Activated CD8-positive, alpha-beta T cell treated with anti-CD3 and anti-CD28 coated beads, Interleukin-2, amount 10 ng/mL, durations not matched to agents 7 days and 5 days (primary cell): ENCODE measurements around the gene OR51A2. TPM values are rescaled to one million over a fixed set of nuclear protein-coding genes. Genes with fewer than 3 reads are reported as not detected.
"Not testable (repeated sequence)": the region's sequence is repeated elsewhere in the genome, so short reads cannot be mapped to it uniquely, and the experiment has no call there.

Source experiments
- ATAC-seq: fragments of 150-1000 bp; cut with Tn5 transposase; one replicate; pipeline ENCODE4 v1.10.0; 2021; ENCODE audit warnings: moderate library complexity
- CTCF ChIA-PET: fragments of 350-600 bp; sonication (Branson Sonifier 250); formaldehyde crosslinking; loops from one replicate; lab custom pipeline; 2021; ENCODE audit warnings: antibody characterized with exemption; lab: Charles Lee
- POLR2A ChIA-PET: fragments of 350-600 bp; sonication (Branson Sonifier 250); formaldehyde crosslinking; loops from one replicate; lab custom pipeline; 2021; ENCODE audit warnings: antibody characterized with exemption; lab: Charles Lee
- DNase-seq: peaks from one replicate; pipeline ENCODE4 v3.0.0-alpha.2; 2020
- H3K27ac Mint-ChIP-seq: one replicate; pipeline ENCODE4 v1.8.0; 2021; ENCODE audit warnings: mild to moderate bottlenecking, mixed read lengths
- H3K27me3 Mint-ChIP-seq: one replicate; pipeline ENCODE4 v1.8.0; 2021; ENCODE audit warnings: low read depth, mixed read lengths
- H3K36me3 Mint-ChIP-seq: one replicate; pipeline ENCODE4 v1.8.0; 2021; ENCODE audit warnings: low read depth, mixed read lengths
- H3K4me1 Mint-ChIP-seq: one replicate; pipeline ENCODE4 v1.8.0; 2021; ENCODE audit warnings: low read depth, mixed read lengths
- H3K4me3 Mint-ChIP-seq: one replicate; pipeline ENCODE4 v1.8.0; 2021; ENCODE audit warnings: mild to moderate bottlenecking, mixed read lengths
- H3K9me3 Mint-ChIP-seq: one replicate; pipeline ENCODE4 v1.8.0; 2022; ENCODE audit warnings: mixed read lengths; ENCODE audit not compliant: insufficient read depth
- total RNA-seq, 2 experiments: library from RNA; stranded (reverse); gene quantifications; one replicate each; pipeline ENCODE4 v1.2.3, GENCODE V29; 2021

Gene OR51A2, protein sequence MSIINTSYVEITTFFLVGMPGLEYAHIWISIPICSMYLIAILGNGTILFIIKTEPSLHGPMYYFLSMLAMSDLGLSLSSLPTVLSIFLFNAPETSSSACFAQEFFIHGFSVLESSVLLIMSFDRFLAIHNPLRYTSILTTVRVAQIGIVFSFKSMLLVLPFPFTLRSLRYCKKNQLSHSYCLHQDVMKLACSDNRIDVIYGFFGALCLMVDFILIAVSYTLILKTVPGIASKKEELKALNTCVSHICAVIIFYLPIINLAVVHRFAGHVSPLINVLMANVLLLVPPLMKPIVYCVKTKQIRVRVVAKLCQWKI
- not detected for total RNA-seq

DNA sequence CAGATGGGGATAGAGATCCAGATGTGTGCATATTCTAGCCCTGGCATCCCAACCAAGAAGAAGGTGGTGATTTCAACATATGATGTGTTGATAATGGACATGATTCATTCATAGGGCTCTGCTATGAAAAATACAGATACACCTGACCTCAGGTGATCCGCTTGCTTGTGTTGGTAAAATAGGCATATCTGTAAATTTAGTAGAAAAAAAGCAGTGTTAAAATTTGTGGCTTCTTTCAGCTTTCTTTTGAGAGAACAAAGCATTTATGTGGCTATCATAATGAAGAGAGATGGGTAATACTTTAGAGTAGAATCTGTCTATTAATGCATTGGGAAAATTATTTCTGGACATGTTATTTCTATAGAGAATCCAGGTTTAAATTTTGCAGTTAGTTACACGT, at the start of gene OR51A2:
TSS of gene OR51A2 (minus strand) at position 101 of the 400 bp plus-strand sequence. CDS start at position 101, 0 bp downstream.
- H3K4me3 Mint-ChIP-seq, CTCF ChIA-PET, ATAC-seq, POLR2A ChIA-PET, H3K4me1 Mint-ChIP-seq, H3K9me3 Mint-ChIP-seq, DNase-seq, H3K36me3 Mint-ChIP-seq, H3K27ac Mint-ChIP-seq, H3K27me3 Mint-ChIP-seq: not testable (repeated sequence)

GRCh38 chr11:5004424-5005274, 49.1 kb upstream of the OR51A2 start:
- no peak overlapping the region for H3K4me3 Mint-ChIP-seq
- no peak overlapping the region for H3K27ac Mint-ChIP-seq
- DNase-seq, result peak; percentile 32
- no peaks in the 10 kb centered on the region for H3K36me3 Mint-ChIP-seq
- POLR2A ChIA-PET, result no interaction called here
- no peak for ATAC-seq
- H3K27me3 Mint-ChIP-seq, result no peaks in the 10 kb centered on the region
- CTCF ChIA-PET, result interaction anchor here (0.7 kb wide), 1 partner anchor 369 kb away, joined by 3 read pairs; no protein-coding TSS in a partner anchor
- no peaks in the 10 kb centered on the region for H3K9me3 Mint-ChIP-seq
- H3K4me1 Mint-ChIP-seq, result no peaks in the 10 kb centered on the region

DNA sequence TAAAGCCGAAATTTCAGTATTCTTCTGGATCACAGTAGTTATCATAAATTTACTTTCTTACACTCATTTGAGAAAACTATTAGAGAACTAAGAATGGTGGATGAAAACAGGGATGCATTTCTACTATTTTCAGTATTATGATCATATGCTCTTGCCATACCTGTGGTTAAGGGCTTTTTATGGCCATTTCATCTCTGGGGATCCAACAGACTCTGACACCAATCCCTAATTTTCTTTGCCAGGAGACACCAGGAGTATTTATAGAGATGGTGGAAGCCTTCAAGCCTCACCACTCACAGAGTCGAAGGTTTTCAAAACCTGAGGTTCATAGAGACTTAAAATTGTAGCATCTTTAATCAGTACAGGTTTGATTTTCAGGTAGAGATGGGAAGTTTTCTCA, 39.0 kb upstream of the OR51A2 start, which contains the start of gene OR51L1:
TSS of gene OR51L1 (plus strand) at position 301 of the 400 bp plus-strand sequence. CDS start 4,132 bp downstream, outside the sequence.
- DNase-seq, result no peak
- no peak within 1 kb of the TSS for H3K4me3 Mint-ChIP-seq
- H3K27ac Mint-ChIP-seq, result no peak within 1 kb of the TSS
- ChIA-PET POLR2A (no interaction called here), CTCF (no interaction called here)
- H3K36me3 Mint-ChIP-seq, result no peaks in the 10 kb centered on the region
- no peaks in the 10 kb centered on the region for H3K27me3 Mint-ChIP-seq
- ATAC-seq, result no peak
- no peaks in the 10 kb centered on the region for H3K9me3 Mint-ChIP-seq
- no peaks in the 10 kb centered on the region for H3K4me1 Mint-ChIP-seq

- DNase-seq (no peak), ATAC-seq (no peak)
- ChIA-PET POLR2A (no interaction called here), CTCF (no interaction called here)
- Mint-ChIP-seq H3K9me3 (no peaks in the 10 kb centered on the region), H3K27ac (no peak overlapping the region), H3K27me3 (no peaks in the 10 kb centered on the region), H3K4me1 (no peaks in the 10 kb centered on the region), H3K4me3 (no peak overlapping the region), H3K36me3 (no peaks in the 10 kb centered on the region)
Measured at GRCh38 chr11:4991060-4991459, 35.5 kb upstream of the OR51A2 start.

DNA sequence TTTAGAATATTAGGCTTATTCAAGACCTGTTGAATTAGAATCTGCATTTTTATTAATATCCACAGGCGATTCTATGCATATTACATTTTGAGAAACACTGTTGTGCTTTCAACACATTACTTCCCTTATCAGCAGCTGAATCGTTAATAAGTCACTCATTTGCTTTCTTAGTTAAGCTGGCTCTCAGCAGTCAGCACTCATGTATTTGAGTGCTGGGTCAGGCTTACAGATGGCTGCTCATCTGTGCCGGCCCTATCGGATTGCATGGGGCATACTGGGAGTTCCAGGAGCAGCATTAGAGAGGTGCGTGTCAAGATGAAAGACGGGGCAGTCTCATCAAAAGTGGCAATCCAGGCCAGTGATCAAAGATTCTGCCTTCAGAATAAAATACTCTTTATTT, 28.3 kb upstream of the OR51A2 start:
- Mint-ChIP-seq H3K4me1 (no peaks in the 10 kb centered on the region), H3K27me3 (no peaks in the 10 kb centered on the region), H3K9me3 (no peaks in the 10 kb centered on the region), H3K27ac (no peak overlapping the region), H3K36me3 (no peaks in the 10 kb centered on the region), H3K4me3 (no peak overlapping the region)
- DNase-seq (no peak), ATAC-seq (no peak)
- ChIA-PET POLR2A (no interaction called here), CTCF (no interaction called here)

- no peak overlapping the region for H3K4me3 Mint-ChIP-seq
- H3K4me1 Mint-ChIP-seq, result no peaks in the 10 kb centered on the region
- CTCF ChIA-PET, result no interaction called here
- POLR2A ChIA-PET, result no interaction called here
- H3K36me3 Mint-ChIP-seq, result no peaks in the 10 kb centered on the region
- H3K27ac Mint-ChIP-seq, result no peak overlapping the region
- DNase-seq, result no peak
- H3K27me3 Mint-ChIP-seq, result no peaks in the 10 kb centered on the region
- H3K9me3 Mint-ChIP-seq, result no peaks in the 10 kb centered on the region
- ATAC-seq, result no peak
Measured at GRCh38 chr11:4982678-4983077, 27.2 kb upstream of the OR51A2 start.

- no peak for DNase-seq
- H3K4me3 Mint-ChIP-seq, result no peak overlapping the region
- no peak overlapping the region for H3K27ac Mint-ChIP-seq
- CTCF ChIA-PET, result no interaction called here
- ATAC-seq, result no peak
- no peaks in the 10 kb centered on the region for H3K4me1 Mint-ChIP-seq
- POLR2A ChIA-PET, result no interaction called here
- H3K36me3 Mint-ChIP-seq, result no peaks in the 10 kb centered on the region
- no peaks in the 10 kb centered on the region for H3K27me3 Mint-ChIP-seq
- no peaks in the 10 kb centered on the region for H3K9me3 Mint-ChIP-seq
Measured at GRCh38 chr11:4979036-4979435, 23.5 kb upstream of the OR51A2 start.

- POLR2A ChIA-PET, result no interaction called here
- CTCF ChIA-PET, result no interaction called here
- DNase-seq, result no peak
Measured at GRCh38 chr11:4975436-4975835, 19.9 kb upstream of the OR51A2 start.

DNA sequence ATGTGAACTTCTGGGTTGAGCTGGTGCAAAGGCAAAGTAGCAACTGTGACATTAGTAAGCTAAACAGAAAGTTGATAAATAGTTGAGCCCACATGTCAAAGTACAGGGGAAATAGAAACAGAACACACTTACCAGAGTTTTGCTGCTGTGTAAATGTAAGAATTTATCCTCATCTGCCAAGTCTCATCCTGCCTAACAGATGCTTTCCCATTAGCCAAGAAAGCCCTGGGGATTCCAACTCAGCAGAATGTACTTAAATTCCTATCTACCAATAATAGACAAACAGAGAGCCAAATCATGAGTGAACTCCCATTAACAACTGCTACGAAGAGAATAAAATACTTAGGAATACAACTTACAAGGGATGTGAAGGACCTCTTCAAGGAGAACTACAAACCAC, 7.3 kb upstream of the OR51A2 start:
- Mint-ChIP-seq H3K9me3 (no peaks in the 10 kb centered on the region), H3K27ac (no peak overlapping the region), H3K4me3 (no peak overlapping the region), H3K4me1 (no peaks in the 10 kb centered on the region), H3K36me3 (no peaks in the 10 kb centered on the region), H3K27me3 (no peaks in the 10 kb centered on the region)
- DNase-seq, result no peak
- ChIA-PET CTCF (no interaction called here), POLR2A (no interaction called here)
- no peak for ATAC-seq

More at GRCh38 chr11:4975436-4975835, 19.9 kb upstream of the OR51A2 start:
- Mint-ChIP-seq H3K4me3 (no peak overlapping the region), H3K27ac (no peak overlapping the region), H3K27me3 (no peaks in the 10 kb centered on the region), H3K36me3 (no peaks in the 10 kb centered on the region), H3K9me3 (no peaks in the 10 kb centered on the region), H3K4me1 (no peaks in the 10 kb centered on the region)
- ATAC-seq, result no peak

GRCh38 chr11:4960877-4961276, 5.4 kb upstream of the OR51A2 start:
- H3K36me3 Mint-ChIP-seq, result no peaks in the 10 kb centered on the region
- DNase-seq (no peak), ATAC-seq (no peak)
- H3K4me3 Mint-ChIP-seq, result no peak overlapping the region
- H3K27ac Mint-ChIP-seq, result no peak overlapping the region
- CTCF ChIA-PET, result no interaction called here
- H3K27me3 Mint-ChIP-seq, result no peaks in the 10 kb centered on the region
- POLR2A ChIA-PET, result no interaction called here
- no peaks in the 10 kb centered on the region for H3K9me3 Mint-ChIP-seq
- H3K4me1 Mint-ChIP-seq, result no peaks in the 10 kb centered on the region

GRCh38 chr11:4957396-4957795, 1.9 kb upstream of the OR51A2 start:
- Mint-ChIP-seq H3K36me3 (no peaks in the 10 kb centered on the region), H3K27me3 (no peaks in the 10 kb centered on the region), H3K4me3 (no peak overlapping the region), H3K27ac (no peak overlapping the region), H3K4me1 (no peaks in the 10 kb centered on the region), H3K9me3 (no peaks in the 10 kb centered on the region)
- no peak for DNase-seq
- ChIA-PET CTCF (no interaction called here), POLR2A (no interaction called here)
- ATAC-seq, result no peak

- Mint-ChIP-seq H3K27ac (no peak within 1 kb of the TSS), H3K36me3 (no peaks in the 10 kb centered on the region), H3K4me1 (no peaks in the 10 kb centered on the region), H3K27me3 (no peaks in the 10 kb centered on the region), H3K4me3 (no peak within 1 kb of the TSS), H3K9me3 (no peaks in the 10 kb centered on the region)
- ChIA-PET POLR2A (no interaction called here), CTCF (no interaction called here)
- DNase-seq (no peak), ATAC-seq (no peak)
Measured at GRCh38 chr11:4947505-4947904, 8.0 kb downstream of the OR51A2 start, which contains the start of gene OR51A4. Gene OR51A4 (minus strand): TSS chr11:4947605. CDS start chr11:4947100, 505 bp downstream.
